IMR-90 (cell line): Measurements from ENCODE around the gene TMC3. TPM values are rescaled to one million over a fixed set of nuclear protein-coding genes. Genes with fewer than 3 reads are reported as not detected.

Source experiments
- ATAC-seq: fragments of 200-7000 bp; cut with Tn5 transposase; 2 replicates; pipeline ENCODE4 v1.9.1; 2020; ENCODE audit warnings: low read depth, mild to moderate bottlenecking, moderate library complexity
- BruUV-seq: library from RNA; stranded (reverse); fragments of 400-500 nt; replicated peaks from 2 replicates; lab custom pipeline; 2021; lab: Mats Ljungman, UMichigan
- CTCF ChIA-PET: fragments of 300-600 bp; formaldehyde crosslinking; extraction: SDS; loops from one replicate; lab custom pipeline; 2021; ENCODE audit warnings: antibody characterized with exemption; lab: Yijun Ruan, JAX
- POLR2A ChIA-PET: fragments of 300-600 bp; sonication (Branson Sonifier 250); formaldehyde crosslinking; loops from one replicate; lab custom pipeline; 2022; ENCODE audit warnings: antibody characterized with exemption; ENCODE audit not compliant: unreplicated experiment; lab: Charles Lee
- DNase-seq: peaks from one replicate; pipeline ENCODE4 v3.0.0; 2013
- H2AFZ ChIP-seq: replicated peaks from 2 replicates; pipeline ENCODE3; 2013; ENCODE audit warnings: low read length, mild to moderate bottlenecking; ENCODE audit not compliant: poor library complexity
- H2AK5ac ChIP-seq: 2 replicates; pipeline ENCODE4 v1.6.1; 2013; ENCODE audit warnings: low read depth, low read length, inconsistent platforms
- H2AK9ac ChIP-seq: replicated peaks from 2 replicates; pipeline ENCODE3; 2013; ENCODE audit warnings: mild to moderate bottlenecking, low read depth, low read length, moderate library complexity; ENCODE audit not compliant: poor library complexity
- H2BK120ac ChIP-seq: 2 replicates; pipeline ENCODE4 v1.6.1; 2013; ENCODE audit warnings: low read depth, low read length, inconsistent platforms
- H2BK15ac ChIP-seq: 3 replicates; pipeline ENCODE4 v1.6.1; 2013; ENCODE audit warnings: low read depth, low read length, inconsistent platforms
- H2BK20ac ChIP-seq: 2 replicates; pipeline ENCODE4 v1.6.1; 2013; ENCODE audit warnings: low read depth, mild to moderate bottlenecking, inconsistent platforms, low read length, moderate library complexity
- H2BK5ac ChIP-seq: 2 replicates; pipeline ENCODE4 v1.6.1; 2013; ENCODE audit warnings: mild to moderate bottlenecking, low read depth, low read length, inconsistent platforms; ENCODE audit not compliant: poor library complexity, severe bottlenecking
- H3K14ac ChIP-seq: replicated peaks from 2 replicates; pipeline ENCODE4 v1.6.1; 2013; ENCODE audit warnings: low read depth, low read length, inconsistent platforms
- H3K18ac ChIP-seq: 2 replicates; pipeline ENCODE4 v1.6.1; 2013; ENCODE audit warnings: low read depth, low read length, control low read depth
- H3K23ac ChIP-seq: 2 replicates; pipeline ENCODE4 v1.6.1; 2013; ENCODE audit warnings: low read depth, low read length, inconsistent platforms
- H3K27ac ChIP-seq: 2 replicates; pipeline ENCODE4 v1.5.1; 2013; ENCODE audit warnings: mild to moderate bottlenecking, control low read depth, low read length; ENCODE audit not compliant: insufficient read depth
- H3K27me3 ChIP-seq: 2 replicates; pipeline ENCODE4 v1.6.1; 2013; ENCODE audit warnings: low read length; ENCODE audit not compliant: control insufficient read depth, insufficient read depth
- H3K36me3 ChIP-seq: 2 replicates; pipeline ENCODE4 v1.6.1; 2013; ENCODE audit warnings: low read length, mixed read lengths; ENCODE audit not compliant: control insufficient read depth, insufficient read depth
- H3K4ac ChIP-seq: 2 replicates; pipeline ENCODE4 v1.6.1; 2013; ENCODE audit warnings: low read depth, low read length, inconsistent platforms
- H3K4me1 ChIP-seq: 2 replicates; pipeline ENCODE4 v1.6.1; 2013; ENCODE audit warnings: low read length, mixed read lengths; ENCODE audit not compliant: control insufficient read depth, insufficient read depth
- H3K4me2 ChIP-seq: 2 replicates; pipeline ENCODE4 v1.6.1; 2013; ENCODE audit warnings: low read depth, mild to moderate bottlenecking, control low read depth, low read length, moderate library complexity
- H3K4me3 ChIP-seq: 2 replicates; pipeline ENCODE4 v1.5.1; 2013; ENCODE audit warnings: low read depth, mild to moderate bottlenecking, control low read depth, low read length, moderate library complexity; ENCODE audit not compliant: insufficient read depth
- H3K56ac ChIP-seq: 2 replicates; pipeline ENCODE4 v1.6.1; 2013; ENCODE audit warnings: low read length, inconsistent platforms; ENCODE audit not compliant: insufficient read depth; ENCODE audit errors: extremely low read depth
- H3K79me1 ChIP-seq, 2 experiments: 2 replicates each; pipeline ENCODE4 v1.6.1; 2013; ENCODE audit warnings: low read length in 2 of 2, inconsistent platforms in 1 of 2, low read depth in 1 of 2
- H3K9ac ChIP-seq: 2 replicates; pipeline ENCODE4 v1.6.1; 2013; ENCODE audit warnings: low read depth, low read length, control low read depth
- H3K9me1 ChIP-seq: 2 replicates; pipeline ENCODE4 v1.6.1; 2013; ENCODE audit warnings: low read length, inconsistent platforms; ENCODE audit not compliant: insufficient read depth
- H3K9me3 ChIP-seq: 2 replicates; pipeline ENCODE4 v1.6.1; 2013; ENCODE audit warnings: low read length; ENCODE audit not compliant: control insufficient read depth, insufficient read depth
- H4K20me1 ChIP-seq: 2 replicates; pipeline ENCODE4 v1.6.1; 2013; ENCODE audit warnings: low read length, inconsistent platforms; ENCODE audit not compliant: insufficient read depth
- H4K5ac ChIP-seq: 2 replicates; pipeline ENCODE4 v1.6.1; 2013; ENCODE audit warnings: mild to moderate bottlenecking, low read depth, low read length, control low read depth
- H4K8ac ChIP-seq, 2 experiments: 2 replicates each; pipeline ENCODE4 v1.6.1; 2013; ENCODE audit warnings: low read depth in 2 of 2, low read length in 2 of 2, control low read depth in 1 of 2, inconsistent platforms in 1 of 2
- H4K91ac ChIP-seq: 2 replicates; pipeline ENCODE4 v1.6.1; 2013; ENCODE audit warnings: low read depth, low read length, inconsistent platforms; ENCODE audit not compliant: insufficient read depth
- CEBPB ChIP-seq: IDR thresholded peaks from 2 replicates; pipeline ENCODE4 v1.6.1; 2012; ENCODE audit warnings: low read depth, low read length, improper control_type of control experiment
- FOS ChIP-seq: fragments of 150-350 bp; IDR thresholded peaks from 2 replicates; pipeline ENCODE4 v1.6.1; 2016; ENCODE audit warnings: low read depth, low read length
- MAZ ChIP-seq: IDR thresholded peaks from 2 replicates; pipeline ENCODE4 v1.6.1; 2012; ENCODE audit warnings: low read depth, mild to moderate bottlenecking, low read length, improper control_type of control experiment, moderate library complexity, borderline replicate concordance
- NFE2L2 ChIP-seq: fragments of 150-350 bp; IDR thresholded peaks from 2 replicates; pipeline ENCODE4 v1.6.1; 2016; ENCODE audit warnings: low read depth, mild to moderate bottlenecking, low read length
- RAD21 ChIP-seq: IDR thresholded peaks from 2 replicates; pipeline ENCODE4 v1.6.1; 2012; ENCODE audit warnings: low read length, improper control_type of control experiment
- RFX5 ChIP-seq: IDR thresholded peaks from 2 replicates; pipeline ENCODE4 v1.8.0; 2012; ENCODE audit warnings: low read depth, mild to moderate bottlenecking, low read length, moderate library complexity
- SMC3 ChIP-seq: fragments of 150-350 bp; IDR thresholded peaks from 2 replicates; pipeline ENCODE4 v1.6.1; 2016; ENCODE audit warnings: low read depth, mild to moderate bottlenecking, antibody characterized with exemption, low read length, moderate library complexity
- WGBS, 2 experiments: methylation state at CpG; one replicate each; pipeline versions ENCODE4 v1.1.5 to v1.1.7; 2013; ENCODE audit warnings: missing lambda C conversion rate in 2 of 2; ENCODE audit not compliant: insufficient read length in 1 of 2; ENCODE audit errors: extremely low coverage in 2 of 2; 5-methylcytosine and 5-hydroxymethylcytosine counted together
- dilution Hi-C: fragments of 300-500 bp; cut with HindIII; formaldehyde crosslinking; loops from one replicate; pipeline ENCODE4 v1.14.3; 2018; ENCODE audit warnings: low sequenced_read_pairs; ENCODE audit not compliant: unreplicated experiment
- in situ Hi-C: fragments of 300-500 bp; cut with MboI; formaldehyde crosslinking; loops from 3 replicates; pipeline ENCODE4 v1.14.3; 2019; ENCODE audit warnings: low sequenced_read_pairs, inconsistent platforms, mixed read lengths
- intact Hi-C: fragments of 100-400 bp; cut with micrococcal nuclease; formaldehyde crosslinking; loops from 2 replicates; pipeline ENCODE4 v1.10.0; 2022
- polyA plus RNA-seq, 3 experiments: library from polyadenylated mRNA; depleted of rRNA; stranded (reverse); fragments of >200 nt; gene quantifications; 2 replicates each; pipeline ENCODE4 v1.2.3, GENCODE V29; 2012; ENCODE audit warnings: low replicate concordance in 1 of 3
- total RNA-seq: library from RNA; depleted of rRNA; stranded (reverse); fragments of >200 nt; gene quantifications from 2 replicates; pipeline ENCODE4 v1.2.3, GENCODE V29; 2012

Gene TMC3
- total and polyA plus RNA-seq, 2 of the 4 experiments (the other 2 are of a cell fraction): not detected

GRCh38 chr15:81398910-81399551 lies 25.0 kb upstream of the TMC3 start:
- ChIA-PET CTCF (interaction anchor here (1.1 to 4.6 kb wide), 3 partner anchors 11 to 133 kb away, joined by 4 to 23 read pairs (median 7); no protein-coding TSS in a partner anchor), POLR2A (no interaction called here)
- Histone ChIP-seq H2AK5ac (no peak overlapping the region), H3K23ac (no peak overlapping the region), H3K4me1 (no peaks in the 10 kb centered on the region), H3K4me3 (no peak overlapping the region), H3K4me2 (no peak overlapping the region; the same call in 1 of the 2 replicates), H2BK20ac (no peak overlapping the region), H3K36me3 (no peaks in the 10 kb centered on the region), H3K4ac (no peak overlapping the region), H3K9me3 (no peaks in the 10 kb centered on the region), H3K79me1 (no peaks in the 10 kb centered on the region), H3K56ac (no peak overlapping the region), H2AFZ (no peak overlapping the region), H2BK120ac (no peak overlapping the region), H2BK15ac (no peak overlapping the region), H4K91ac (no peak overlapping the region), H3K27ac (no peak overlapping the region), H3K9me1 (no peaks in the 10 kb centered on the region), H4K20me1 (no peaks in the 10 kb centered on the region), H2AK9ac (no peak overlapping the region), H3K18ac (no peak overlapping the region), H3K27me3 (peaks cover 2% of the 10 kb centered on the region; the same call in 1 of the 2 replicates), H3K14ac (no peak overlapping the region), H2BK5ac (no peak overlapping the region), H4K8ac (no peak overlapping the region), H3K9ac (no peak overlapping the region), H4K5ac (no peak overlapping the region)
- peak; percentile 20 for DNase-seq
- intact Hi-C loops (no loop called here), in situ Hi-C loops (loop anchor here (10.0 kb wide), 2 partner anchors 54 to 244 kb away; no protein-coding TSS in a partner anchor), dilution Hi-C loops (no loop called here)
- ATAC-seq: no peak
- TF ChIP-seq CEBPB (peak; percentile 50; the same call in 1 of the 2 replicates), RAD21 (no peak), NFE2L2 (no peak), SMC3 (no peak), MAZ (no peak), RFX5 (no peak), FOS (no peak)
- WGBS, 2 experiments: no CpG with 5 or more reads among the region's 5 CpGs
- BruUV-seq: no TSS peak
